Cardiac atrium fibroblast (primary cell): Measurements from ENCODE around the gene WDR31. TPM values are rescaled to one million over a fixed set of nuclear protein-coding genes. Genes with fewer than 3 reads are reported as not detected.

Source experiments
- total RNA-seq: library from RNA; depleted of rRNA; stranded (reverse); fragments of >200 nt; gene quantifications from 2 replicates; pipeline ENCODE4 v1.2.3, GENCODE V29; 2015

Gene WDR31
- 0.49 and 0.90 TPM in 2 replicates for total RNA-seq

GRCh38 chr9:113340011-113340699 lies at the start of gene WDR31:
TSS of gene WDR31 (minus strand) at chr9:113340275. CDS start at chr9:113332022, 8,253 bp downstream.

GRCh38 chr9:113376634-113377567 lies 36.8 kb upstream of the WDR31 start, which contains the start of gene HDHD3:
TSS of gene HDHD3 (minus strand) at chr9:113376986. CDS start at chr9:113374354, 2,632 bp downstream.

GRCh38 chr9:113349445-113350094 lies 9.5 kb upstream of the WDR31 start, which contains the start of gene BSPRY:
TSS of gene BSPRY (plus strand) at chr9:113349541. CDS start at chr9:113349580, 39 bp downstream.

GRCh38 chr9:113302792-113303418 lies 37.2 kb downstream of the WDR31 start, which contains the start of gene RNF183:
TSS of gene RNF183 (minus strand) at chr9:113303376. CDS start at chr9:113298184, 5,192 bp downstream.

GRCh38 chr9:113275157-113276131 lies 64.6 kb downstream of the WDR31 start, which contains the start of the genes CDC26 and PRPF4:
TSS of gene CDC26 (minus strand) at chr9:113275572. CDS start at chr9:113272507, 3,065 bp downstream.
TSS of gene PRPF4 (plus strand) at chr9:113275658. CDS start at chr9:113275744, 86 bp downstream.

Other genes with a start within 250 kb of the WDR31 start
- gene SLC31A2, start 189.3 kb downstream of the WDR31 start, total RNA-seq: 4.7 and 5.3 TPM in 2 replicates
- gene FKBP15, start 119.0 kb downstream of the WDR31 start, total RNA-seq: 14.1 and 14.6 TPM in 2 replicates
- gene SLC31A1, start 118.7 kb downstream of the WDR31 start, total RNA-seq: 22.4 and 33.5 TPM in 2 replicates
- 33.2 and 33.4 TPM in 2 replicates for gene CDC26, start 64.7 kb downstream of the WDR31 start, total RNA-seq
- gene PRPF4, start 64.6 kb downstream of the WDR31 start, total RNA-seq: 22.4 and 27.8 TPM in 2 replicates
- gene RNF183, start 36.9 kb downstream of the WDR31 start, total RNA-seq: not detected in 2 replicates
- gene BSPRY, start 9.3 kb upstream of the WDR31 start, total RNA-seq: not detected in 2 replicates
- 7.0 and 8.4 TPM in 2 replicates for gene HDHD3, start 36.7 kb upstream of the WDR31 start, total RNA-seq
- 19.5 and 26.6 TPM in 2 replicates for gene ALAD, start 61.0 kb upstream of the WDR31 start, total RNA-seq
- gene POLE3, start 70.4 kb upstream of the WDR31 start, total RNA-seq: 32.1 and 35.3 TPM in 2 replicates
- gene C9orf43, start 70.5 kb upstream of the WDR31 start, total RNA-seq: 0.16 TPM in 1 of 2 replicates, not detected in the other
- gene RGS3, start 123.5 kb upstream of the WDR31 start, total RNA-seq: 36.5 and 62.0 TPM in 2 replicates